HG02973 (cell line): ENCODE results near the gene AMBRA1.
"Not testable (repeated sequence)": the region's sequence is repeated elsewhere in the genome, so short reads cannot be mapped to it uniquely, and the experiment has no call there.

Source experiments
- ATAC-seq: cut with Tn5 transposase; IDR thresholded peaks from one replicate; pipeline ENCODE4 v1.9.1; 2021; ENCODE audit warnings: moderate library complexity; ENCODE audit not compliant: unreplicated experiment

Gene AMBRA1

GRCh38 chr11:46373787-46374740 lies 219.8 kb downstream of the AMBRA1 start:
- no peak for ATAC-seq

GRCh38 chr11:46372501-46372900 lies 221.3 kb downstream of the AMBRA1 start:
- ATAC-seq: not testable (repeated sequence)

- ATAC-seq: no peak
Measured at GRCh38 chr11:46372086-46372485, 221.7 kb downstream of the AMBRA1 start.

GRCh38 chr11:46371262-46371661 lies 222.6 kb downstream of the AMBRA1 start:
- ATAC-seq: not testable (repeated sequence)

GRCh38 chr11:46370253-46370652 lies 223.6 kb downstream of the AMBRA1 start:
- ATAC-seq: no peak

GRCh38 chr11:46369458-46370152 lies 224.2 kb downstream of the AMBRA1 start:
- no peak for ATAC-seq

GRCh38 chr11:46367916-46368267 lies 225.9 kb downstream of the AMBRA1 start:
- peak; percentile 13 for ATAC-seq

- peak; percentile 48 for ATAC-seq
Measured at GRCh38 chr11:46367244-46367915, 226.4 kb downstream of the AMBRA1 start.

- no peak for ATAC-seq
Measured at GRCh38 chr11:46366661-46367161, 227.1 kb downstream of the AMBRA1 start.

- no peak for ATAC-seq
Measured at GRCh38 chr11:46366260-46366659, 227.6 kb downstream of the AMBRA1 start.

- no peak for ATAC-seq
Measured at GRCh38 chr11:46364791-46365190, 229.0 kb downstream of the AMBRA1 start.

GRCh38 chr11:46364056-46364455 lies 229.8 kb downstream of the AMBRA1 start:
- no peak for ATAC-seq

GRCh38 chr11:46363455-46364005 lies 230.3 kb downstream of the AMBRA1 start:
- ATAC-seq: no peak

GRCh38 chr11:46363031-46363407 lies 230.8 kb downstream of the AMBRA1 start:
- ATAC-seq: no peak

- ATAC-seq: no peak
Measured at GRCh38 chr11:46362156-46363030, 231.4 kb downstream of the AMBRA1 start.

GRCh38 chr11:46361283-46362155 lies 232.3 kb downstream of the AMBRA1 start:
- ATAC-seq: peak; percentile 76

- ATAC-seq: peak; percentile 7
Measured at GRCh38 chr11:46360878-46361277, 232.9 kb downstream of the AMBRA1 start.

- ATAC-seq: no peak
Measured at GRCh38 chr11:46359953-46360352, 233.9 kb downstream of the AMBRA1 start.

GRCh38 chr11:46357483-46357936 lies 236.3 kb downstream of the AMBRA1 start:
- no peak for ATAC-seq
